SU-DHL-6 (cell line): ENCODE results near the gene LDHAL6B.

Experiments used
- H2AFZ ChIP-seq: fragments of 200-600 bp; sonication (generic); 2 replicates; pipeline ENCODE4 v1.6.1; 2014; ENCODE audit warnings: low read depth, mild to moderate bottlenecking, moderate library complexity, mixed read lengths, antibody characterized with exemption, low read length; ENCODE audit not compliant: severe bottlenecking
- H3F3A ChIP-seq: fragments of 200-600 bp; shearing (Covaris generic); 2 replicates; pipeline ENCODE4 v1.6.0; 2016; ENCODE audit warnings: antibody characterized with exemption, mild to moderate bottlenecking; ENCODE audit not compliant: insufficient read depth
- H3K27ac ChIP-seq: fragments of 200-600 bp; sonication (generic); 2 replicates; pipeline ENCODE4 v1.5.1; 2016; ENCODE audit warnings: low read depth, mild to moderate bottlenecking, low read length, moderate library complexity, mixed read lengths
- H3K27me3 ChIP-seq: fragments of 200-600 bp; sonication (generic), shearing (Covaris generic); 2 replicates; pipeline ENCODE4 v1.6.0; 2014; ENCODE audit warnings: mild to moderate bottlenecking, low read length
- H3K36me3 ChIP-seq: fragments of 200-600 bp; sonication (generic); 2 replicates; pipeline ENCODE4 v1.6.1; 2014; ENCODE audit warnings: mild to moderate bottlenecking, low read length, mixed read lengths
- H3K4me2 ChIP-seq: fragments of 300-600, 200-600 bp; shearing (Covaris generic), sonication (generic); 2 replicates; pipeline ENCODE4 v1.6.0; 2014; ENCODE audit warnings: low read length, low read depth, mild to moderate bottlenecking; ENCODE audit not compliant: poor library complexity, severe bottlenecking
- H3K4me3 ChIP-seq: fragments of 200-600 bp; sonication (generic); 2 replicates; pipeline ENCODE4 v1.5.1; 2014; ENCODE audit warnings: antibody characterized with exemption, low read length, mild to moderate bottlenecking, mixed read lengths; ENCODE audit not compliant: insufficient read depth, poor library complexity, severe bottlenecking
- H3K79me2 ChIP-seq: fragments of 200-600 bp; sonication (generic); 2 replicates; pipeline ENCODE4 v1.6.1; 2014; ENCODE audit warnings: mild to moderate bottlenecking, low read length, moderate library complexity; ENCODE audit not compliant: insufficient read depth
- H3K9ac ChIP-seq: fragments of 200-600 bp; sonication (generic); 2 replicates; pipeline ENCODE4 v1.7.0; 2014; ENCODE audit warnings: mild to moderate bottlenecking, low read length
- H3K9me2 ChIP-seq: fragments of 200-600 bp; sonication (generic); replicated peaks from 2 replicates; pipeline ENCODE4 v1.6.1; 2014; ENCODE audit warnings: low read length; ENCODE audit not compliant: insufficient read depth
- H3K9me3 ChIP-seq: fragments of 200-600 bp; sonication (generic); 2 replicates; pipeline ENCODE4 v1.6.1; 2014; ENCODE audit warnings: low read length, mixed read lengths; ENCODE audit not compliant: insufficient read depth
- H4K20me1 ChIP-seq: fragments of 200-600 bp; sonication (generic); 2 replicates; pipeline ENCODE4 v1.6.1; 2014; ENCODE audit warnings: low read depth, mild to moderate bottlenecking, antibody characterized with exemption, low read length, moderate library complexity, mixed read lengths
- CTCF ChIP-seq: fragments of 200-600 bp; sonication (generic); IDR thresholded peaks from one replicate; pipeline ENCODE4 v1.5.1; 2017; ENCODE audit warnings: antibody characterized with exemption, mild to moderate bottlenecking, low read length, moderate library complexity; ENCODE audit not compliant: insufficient read depth, poor library complexity, severe bottlenecking
- EZH2phosphoT487 ChIP-seq: fragments of 200-600 bp; sonication (generic), shearing (Covaris generic); conservative IDR thresholded peaks from 2 replicates; pipeline ENCODE4 v1.6.1; 2018; ENCODE audit warnings: mild to moderate bottlenecking, antibody characterized with exemption, low read length, moderate library complexity, mixed read lengths

Gene LDHAL6B

GRCh38 chr15:59203008-59203407 is 3.6 kb upstream of the LDHAL6B start:
- Histone ChIP-seq H2AFZ (no peak overlapping the region), H3K9ac (no peak overlapping the region), H3K27ac (no peak overlapping the region), H4K20me1 (0 out of 2 replicates have a peak, but pooled peaks cover 5% of the 10 kb centered on the region), H3K36me3 (peaks cover 76% of the 10 kb centered on the region), H3K79me2 (no peaks in the 10 kb centered on the region), H3F3A (peaks cover 18% of the 10 kb centered on the region; the same call in 1 of the 2 replicates), H3K9me3 (no peaks in the 10 kb centered on the region), H3K4me3 (no peak overlapping the region), H3K27me3 (no peaks in the 10 kb centered on the region), H3K4me2 (no peak overlapping the region), H3K9me2 (no peaks in the 10 kb centered on the region)
- TF ChIP-seq CTCF: no peak
- TF ChIP-seq EZH2phosphoT487: no peak

GRCh38 chr15:59203657-59204056 is 3.0 kb upstream of the LDHAL6B start:
- no peak overlapping the region for H3K4me2 ChIP-seq
- H3K79me2 ChIP-seq: no peaks in the 10 kb centered on the region
- no peak overlapping the region for H3K4me3 ChIP-seq
- H3K9ac ChIP-seq: no peak overlapping the region
- TF ChIP-seq EZH2phosphoT487 (no peak), CTCF (no peak)
- peaks cover 18% of the 10 kb centered on the region; the same call in 1 of the 2 replicates for H3F3A ChIP-seq
- 0 out of 2 replicates have a peak, but pooled peaks cover 5% of the 10 kb centered on the region for H4K20me1 ChIP-seq
- no peak overlapping the region for H3K27ac ChIP-seq
- no peaks in the 10 kb centered on the region for H3K9me3 ChIP-seq
- no peaks in the 10 kb centered on the region for H3K27me3 ChIP-seq
- H3K9me2 ChIP-seq: no peaks in the 10 kb centered on the region
- H3K36me3 ChIP-seq: peaks cover 74% of the 10 kb centered on the region
- H2AFZ ChIP-seq: no peak overlapping the region

- no peaks in the 10 kb centered on the region for H3K9me3 ChIP-seq
- no peak overlapping the region for H3K27ac ChIP-seq
- H3K9me2 ChIP-seq: no peaks in the 10 kb centered on the region
- peaks cover 21% of the 10 kb centered on the region for H3F3A ChIP-seq
- no peak overlapping the region for H3K4me3 ChIP-seq
- H2AFZ ChIP-seq: no peak overlapping the region
- H3K9ac ChIP-seq: no peak overlapping the region
- H3K36me3 ChIP-seq: peaks cover 77% of the 10 kb centered on the region
- no peak overlapping the region for H3K4me2 ChIP-seq
- 0 out of 2 replicates have a peak, but pooled peaks cover 5% of the 10 kb centered on the region for H4K20me1 ChIP-seq
- no peak for TF ChIP-seq EZH2phosphoT487
- no peak for TF ChIP-seq CTCF
- no peaks in the 10 kb centered on the region for H3K79me2 ChIP-seq
- H3K27me3 ChIP-seq: no peaks in the 10 kb centered on the region
Observed at GRCh38 chr15:59205839-59206622, 612 bp upstream of the LDHAL6B start.
